Activated naive CD4-positive, alpha-beta T cell treated with anti-CD3 and anti-CD28 coated beads, Interleukin-2, amount 10 ng/mL, durations not matched to agents 7 days and 5 days (primary cell): ENCODE results near the gene RPRD2.
"Not testable (repeated sequence)": the region's sequence is repeated elsewhere in the genome, so short reads cannot be mapped to it uniquely, and the experiment has no call there.

Experiments used
- CTCF ChIA-PET: fragments of 350-600 bp; sonication (Branson Sonifier 250); formaldehyde crosslinking; loops from one replicate; lab custom pipeline; 2021; ENCODE audit warnings: antibody characterized with exemption; lab: Charles Lee
- DNase-seq: peaks from one replicate; pipeline ENCODE4 v3.0.0-alpha.2; 2020
- H3K27ac Mint-ChIP-seq: one replicate; pipeline ENCODE4 v1.8.0; 2021; ENCODE audit warnings: mild to moderate bottlenecking, moderate library complexity, mixed read lengths
- H3K27me3 Mint-ChIP-seq: one replicate; pipeline ENCODE4 v1.8.0; 2021; ENCODE audit warnings: mild to moderate bottlenecking, mixed read lengths
- H3K36me3 Mint-ChIP-seq: one replicate; pipeline ENCODE4 v1.8.0; 2021; ENCODE audit warnings: mixed read lengths
- H3K4me1 Mint-ChIP-seq: one replicate; pipeline ENCODE4 v1.8.0; 2021; ENCODE audit warnings: mixed read lengths
- H3K4me3 Mint-ChIP-seq: one replicate; pipeline ENCODE4 v1.8.0; 2021; ENCODE audit warnings: mild to moderate bottlenecking, moderate library complexity, mixed read lengths
- H3K9me3 Mint-ChIP-seq: one replicate; pipeline ENCODE4 v1.8.0; 2021; ENCODE audit warnings: mixed read lengths

RPRD2 gene

DNA sequence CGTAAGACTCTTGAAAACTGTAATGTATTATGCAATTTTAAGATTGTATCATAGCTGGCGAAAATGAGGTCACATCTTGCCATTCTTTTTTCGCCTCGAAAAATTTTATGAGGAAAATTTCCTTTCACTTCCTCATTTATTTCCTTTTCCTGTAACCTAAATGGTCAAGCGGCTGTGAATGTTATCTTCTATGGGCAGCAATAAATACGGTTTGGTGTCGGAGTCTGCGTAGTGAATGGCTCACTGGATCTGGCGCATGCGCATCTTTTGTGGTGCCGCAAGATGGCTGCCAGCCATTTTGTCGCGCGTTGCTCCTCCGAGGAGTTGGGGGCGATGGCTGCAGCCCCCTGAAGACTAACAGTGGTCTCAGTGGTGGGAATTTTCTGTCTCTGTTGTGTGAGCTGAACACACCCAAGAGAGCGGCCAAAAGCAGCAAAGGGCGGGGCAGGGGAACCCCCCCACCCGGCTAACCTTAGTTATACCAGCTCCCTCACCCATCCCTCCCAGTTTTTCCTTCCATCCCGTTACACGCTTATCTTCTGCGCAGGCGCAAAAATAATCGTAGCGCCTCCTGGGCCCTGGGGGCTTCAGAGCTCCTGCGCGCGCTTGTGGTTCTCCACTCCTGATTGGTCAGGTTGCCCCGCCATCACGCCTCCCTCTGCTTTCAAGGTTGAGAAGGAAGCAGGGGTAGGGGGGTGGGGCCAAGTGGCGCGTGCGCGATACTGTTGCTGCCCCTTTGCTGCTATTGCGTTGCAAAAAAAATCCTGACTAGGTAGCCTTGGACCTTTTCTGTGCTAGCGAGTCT is at the start of gene RPRD2:
Gene RPRD2 (plus strand): TSS at position 722 of the 805 bp plus-strand sequence. CDS start 568 bp downstream, outside the sequence.
- H3K9me3 Mint-ChIP-seq: no peaks in the 10 kb centered on the region
- peaks cover 23% of the 10 kb centered on the region for H3K36me3 Mint-ChIP-seq
- peaks cover 33% of the 10 kb centered on the region for H3K4me1 Mint-ChIP-seq
- DNase-seq: peak; percentile 100
- CTCF ChIA-PET: interaction anchor here (0.5 to 1.3 kb wide), 3 partner anchors 108 to 721 kb away, joined by 3 to 4 read pairs (median 3); no protein-coding TSS in a partner anchor
- H3K27ac Mint-ChIP-seq: peak within 1 kb of the TSS; percentile 95
- peak within 1 kb of the TSS; percentile 92 for H3K4me3 Mint-ChIP-seq
- no peaks in the 10 kb centered on the region for H3K27me3 Mint-ChIP-seq

DNA sequence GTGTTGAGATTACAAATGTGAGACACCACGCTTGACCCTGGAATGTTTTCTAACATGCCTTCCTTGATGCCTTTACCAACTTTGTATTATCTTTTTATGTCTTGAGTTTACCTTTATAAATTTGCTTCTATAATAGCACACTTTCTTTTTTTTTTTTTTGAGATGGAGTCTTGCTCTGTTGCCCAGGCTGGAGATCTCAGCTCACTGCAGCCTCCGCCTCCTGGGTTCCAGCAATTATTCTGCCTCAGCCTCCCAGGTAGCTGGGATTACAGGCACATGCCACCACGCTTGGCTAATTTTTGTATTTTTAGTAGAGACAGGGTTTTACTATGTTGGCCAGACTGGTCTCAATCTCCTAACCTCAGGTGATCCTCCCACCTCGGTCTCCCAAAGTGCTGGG is 49.3 kb upstream of the RPRD2 start:
- CTCF ChIA-PET, H3K27ac Mint-ChIP-seq, H3K36me3 Mint-ChIP-seq, DNase-seq, H3K4me1 Mint-ChIP-seq, H3K9me3 Mint-ChIP-seq, H3K4me3 Mint-ChIP-seq, H3K27me3 Mint-ChIP-seq: not testable (repeated sequence)

- CTCF ChIA-PET: no interaction called here
- H3K4me3 Mint-ChIP-seq: peak overlapping the region; percentile 98
- H3K9me3 Mint-ChIP-seq: no peaks in the 10 kb centered on the region
- peaks cover 27% of the 10 kb centered on the region for H3K4me1 Mint-ChIP-seq
- H3K27me3 Mint-ChIP-seq: peaks cover 3% of the 10 kb centered on the region
- DNase-seq: no peak
- peaks cover 22% of the 10 kb centered on the region for H3K36me3 Mint-ChIP-seq
- H3K27ac Mint-ChIP-seq: peak overlapping the region; percentile 97
These were observed 43.3 kb upstream of the RPRD2 start for GRCh38 chr1:150320667-150320978.

GRCh38 chr1:150321826-150322166 is 42.2 kb upstream of the RPRD2 start:
- H3K27me3 Mint-ChIP-seq: peaks cover under 1% of the 10 kb centered on the region
- CTCF ChIA-PET: no interaction called here
- H3K9me3 Mint-ChIP-seq: no peaks in the 10 kb centered on the region
- H3K36me3 Mint-ChIP-seq: peaks cover 31% of the 10 kb centered on the region
- peak overlapping the region; percentile 97 for H3K27ac Mint-ChIP-seq
- H3K4me1 Mint-ChIP-seq: peaks cover 29% of the 10 kb centered on the region
- peak overlapping the region; percentile 98 for H3K4me3 Mint-ChIP-seq
- no peak for DNase-seq

GRCh38 chr1:150322310-150322709 is 41.6 kb upstream of the RPRD2 start:
- DNase-seq: no peak
- H3K36me3 Mint-ChIP-seq: peaks cover 33% of the 10 kb centered on the region
- H3K9me3 Mint-ChIP-seq: no peaks in the 10 kb centered on the region
- H3K27ac Mint-ChIP-seq: peak overlapping the region; percentile 97
- CTCF ChIA-PET: interaction anchor here (0.8 kb wide), 1 partner anchor 67 kb away, joined by 3 read pairs; no protein-coding TSS in a partner anchor
- H3K4me1 Mint-ChIP-seq: peaks cover 29% of the 10 kb centered on the region
- H3K4me3 Mint-ChIP-seq: peak overlapping the region; percentile 98
- no peaks in the 10 kb centered on the region for H3K27me3 Mint-ChIP-seq

- H3K27ac Mint-ChIP-seq: no peak overlapping the region
- CTCF ChIA-PET: no interaction called here
- peaks cover 48% of the 10 kb centered on the region for H3K36me3 Mint-ChIP-seq
- H3K27me3 Mint-ChIP-seq: no peaks in the 10 kb centered on the region
- H3K4me3 Mint-ChIP-seq: no peak overlapping the region
- no peaks in the 10 kb centered on the region for H3K4me1 Mint-ChIP-seq
- H3K9me3 Mint-ChIP-seq: no peaks in the 10 kb centered on the region
- DNase-seq: no peak
These were observed 31.2 kb upstream of the RPRD2 start for GRCh38 chr1:150332651-150333290.

- Mint-ChIP-seq H3K36me3 (peaks cover 57% of the 10 kb centered on the region), H3K27me3 (no peaks in the 10 kb centered on the region), H3K9me3 (no peaks in the 10 kb centered on the region), H3K27ac (no peak overlapping the region), H3K4me3 (no peak overlapping the region), H3K4me1 (no peaks in the 10 kb centered on the region)
- CTCF ChIA-PET: no interaction called here
- DNase-seq: no peak
These were observed 17.6 kb upstream of the RPRD2 start for GRCh38 chr1:150346316-150346715.

DNA sequence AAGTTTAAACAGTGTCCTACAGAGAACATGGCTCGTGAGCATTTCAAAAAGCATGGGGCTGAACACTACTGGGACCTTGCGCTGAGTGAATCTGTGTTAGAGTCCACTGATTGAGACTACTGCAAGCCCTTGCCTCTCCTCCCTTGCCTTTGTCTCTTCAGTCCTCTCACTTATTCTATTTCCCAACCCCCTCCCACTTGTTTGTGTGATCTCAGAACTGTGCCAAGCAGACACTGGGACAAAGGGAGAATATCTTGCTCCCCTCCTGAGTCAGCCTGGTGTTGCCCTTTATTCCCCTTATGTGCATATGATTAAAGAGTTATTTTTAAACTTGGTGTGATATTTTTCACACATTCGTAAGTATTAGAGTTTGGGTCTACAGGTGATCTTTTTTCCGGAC is 11.1 kb upstream of the RPRD2 start:
- Mint-ChIP-seq H3K4me1 (no peaks in the 10 kb centered on the region), H3K4me3 (no peak overlapping the region), H3K27ac (no peak overlapping the region), H3K27me3 (no peaks in the 10 kb centered on the region), H3K36me3 (peaks cover 39% of the 10 kb centered on the region), H3K9me3 (no peaks in the 10 kb centered on the region)
- DNase-seq: no peak
- CTCF ChIA-PET: no interaction called here

DNA sequence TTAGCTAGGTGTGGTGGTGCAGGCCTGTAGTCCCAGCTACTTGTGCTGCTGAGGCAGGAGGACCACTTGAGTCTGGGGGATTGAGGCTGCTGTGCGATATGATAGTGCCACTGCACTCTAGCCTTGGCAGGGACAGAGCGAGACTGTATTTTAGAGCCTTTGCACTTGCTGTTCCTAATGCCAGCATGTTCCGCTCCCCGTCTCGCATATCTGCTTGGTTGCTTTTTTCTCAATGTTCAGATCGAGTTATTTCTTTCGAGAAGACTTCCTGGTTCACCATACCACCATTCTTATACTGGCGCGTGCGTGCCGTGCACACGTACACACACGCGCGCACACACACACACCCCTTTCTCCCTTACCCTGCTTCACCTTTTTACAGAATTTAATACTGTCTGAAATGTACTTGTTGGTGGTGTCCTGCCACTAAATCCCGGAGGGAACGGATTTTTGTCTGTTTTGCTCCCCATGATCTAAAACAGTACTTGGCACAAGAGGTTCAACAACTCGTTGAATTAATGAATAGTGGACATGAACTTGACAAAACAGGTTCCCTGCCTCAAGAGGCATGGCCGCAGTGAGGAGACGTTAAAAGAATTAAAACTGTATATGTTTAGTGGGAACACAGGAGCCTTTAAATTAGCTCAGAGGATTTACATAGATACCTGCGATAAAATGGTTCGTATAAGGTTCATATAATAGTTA is 1.1 kb upstream of the RPRD2 start:
- peaks cover 31% of the 10 kb centered on the region for H3K4me1 Mint-ChIP-seq
- H3K27me3 Mint-ChIP-seq: no peaks in the 10 kb centered on the region
- DNase-seq: peak; percentile 23
- H3K27ac Mint-ChIP-seq: peak overlapping the region; percentile 95
- CTCF ChIA-PET: interaction anchor here (0.6 kb wide), 1 partner anchor 722 kb away, joined by 3 read pairs; no protein-coding TSS in a partner anchor
- no peaks in the 10 kb centered on the region for H3K9me3 Mint-ChIP-seq
- H3K36me3 Mint-ChIP-seq: peaks cover 24% of the 10 kb centered on the region
- H3K4me3 Mint-ChIP-seq: peak overlapping the region; percentile 92

DNA sequence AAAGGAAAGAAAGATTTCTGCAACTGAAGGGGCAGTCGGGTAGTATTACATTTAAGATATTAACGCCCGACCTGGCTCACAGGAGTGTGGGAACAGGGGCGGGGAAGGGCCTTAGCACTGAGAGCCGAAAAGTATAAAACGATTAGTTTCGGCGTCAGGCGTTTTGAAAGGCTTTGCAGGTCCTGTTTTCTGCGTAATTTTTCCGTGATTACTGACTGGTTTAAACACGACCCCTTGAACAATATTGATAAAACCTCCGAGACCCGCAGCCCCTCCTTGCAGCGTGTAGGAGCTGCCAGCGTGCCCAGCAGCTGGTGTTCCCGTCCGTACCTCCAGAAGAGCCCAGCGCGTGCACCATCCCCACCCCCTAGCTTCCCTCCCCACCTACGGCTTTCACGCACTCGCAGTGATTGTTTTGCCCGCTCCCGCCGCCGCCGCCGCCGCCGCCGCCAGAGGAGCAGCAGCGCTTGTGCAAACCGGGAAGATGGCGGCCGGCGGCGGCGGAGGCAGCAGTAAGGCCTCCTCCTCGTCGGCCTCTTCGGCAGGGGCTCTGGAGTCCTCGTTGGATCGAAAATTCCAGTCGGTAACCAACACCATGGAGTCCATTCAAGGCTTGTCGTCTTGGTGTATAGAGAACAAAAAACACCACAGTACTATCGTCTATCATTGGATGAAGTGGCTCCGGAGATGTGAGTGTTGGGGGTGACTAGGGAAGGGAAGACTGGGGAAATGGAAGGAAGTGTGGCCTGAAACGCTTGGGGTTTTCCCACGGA is 470 bp downstream of the RPRD2 start:
- peak overlapping the region; percentile 95 for H3K27ac Mint-ChIP-seq
- DNase-seq: peak; percentile 86
- H3K4me3 Mint-ChIP-seq: peak overlapping the region; percentile 92
- H3K27me3 Mint-ChIP-seq: no peaks in the 10 kb centered on the region
- H3K36me3 Mint-ChIP-seq: peaks cover 25% of the 10 kb centered on the region
- H3K4me1 Mint-ChIP-seq: peaks cover 39% of the 10 kb centered on the region
- no peaks in the 10 kb centered on the region for H3K9me3 Mint-ChIP-seq
- CTCF ChIA-PET: interaction anchor here (0.5 to 1.3 kb wide), 2 partner anchors 109 to 252 kb away, joined by 3 to 4 read pairs; no protein-coding TSS in a partner anchor

DNA sequence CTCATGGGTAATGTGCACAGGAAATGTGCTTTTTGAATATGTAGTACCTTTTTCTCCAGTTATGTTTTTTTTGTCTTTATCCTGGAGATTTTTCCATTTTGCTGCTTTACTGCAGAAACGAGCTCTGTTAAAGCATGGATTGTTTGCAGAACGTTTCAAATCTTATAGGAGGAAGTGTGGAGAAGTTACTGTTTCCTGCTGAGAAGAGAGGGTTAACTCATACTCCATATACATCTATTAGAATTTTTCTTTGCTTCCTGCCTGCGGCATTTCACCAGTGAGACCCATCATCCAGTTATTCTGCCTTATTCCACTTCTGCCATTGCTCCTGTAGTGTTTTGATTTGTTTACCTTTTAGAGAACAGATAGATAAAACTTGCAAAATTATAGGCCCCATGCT is 2.0 kb downstream of the RPRD2 start:
- H3K27ac Mint-ChIP-seq: peak overlapping the region; percentile 95
- H3K36me3 Mint-ChIP-seq: peaks cover 27% of the 10 kb centered on the region
- H3K4me1 Mint-ChIP-seq: peaks cover 47% of the 10 kb centered on the region
- H3K27me3 Mint-ChIP-seq: no peaks in the 10 kb centered on the region
- CTCF ChIA-PET: no interaction called here
- peak overlapping the region; percentile 92 for H3K4me3 Mint-ChIP-seq
- no peak for DNase-seq
- no peaks in the 10 kb centered on the region for H3K9me3 Mint-ChIP-seq

DNA sequence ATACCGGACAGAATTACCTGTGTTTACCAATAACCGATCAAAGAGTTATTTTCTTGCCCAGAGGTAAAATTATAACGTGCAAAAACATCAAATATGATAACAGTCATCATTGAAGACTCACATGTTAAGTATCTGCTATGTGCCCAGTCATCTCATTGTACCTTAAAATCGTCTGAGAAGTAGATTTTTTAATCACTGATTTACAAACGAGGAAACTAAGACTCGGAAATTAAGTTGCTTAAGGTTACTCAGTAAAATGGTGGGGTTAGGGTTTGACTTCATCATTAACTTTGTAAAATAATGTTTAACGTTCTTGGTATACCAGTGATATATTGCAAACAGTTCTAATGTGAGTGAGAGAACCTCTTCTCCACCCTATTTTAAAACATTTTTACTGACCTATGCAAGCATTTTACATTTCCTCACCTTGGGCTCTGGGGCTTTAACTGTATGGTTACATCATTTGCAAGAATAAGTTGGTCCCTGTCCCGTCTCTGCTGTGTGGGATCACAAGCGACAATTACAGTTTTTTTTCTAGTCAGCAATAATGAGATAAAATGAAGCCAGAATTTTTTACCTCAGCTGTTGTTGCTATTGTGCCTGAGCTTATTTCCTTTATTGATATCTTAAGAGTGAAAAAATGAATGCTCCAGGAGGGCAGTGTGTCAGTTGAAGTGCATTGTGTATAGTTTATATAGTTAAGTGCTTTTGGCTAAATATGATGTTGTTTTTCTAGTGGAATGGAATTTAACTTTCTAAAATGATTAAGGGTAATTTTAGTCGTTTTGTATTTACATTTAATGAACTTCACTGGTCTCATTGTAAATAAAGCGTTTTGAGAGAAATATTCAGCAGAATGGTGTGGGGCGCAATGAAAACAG is 2.7 kb downstream of the RPRD2 start:
- CTCF ChIA-PET: no interaction called here
- H3K4me3 Mint-ChIP-seq: peak overlapping the region; percentile 92

DNA sequence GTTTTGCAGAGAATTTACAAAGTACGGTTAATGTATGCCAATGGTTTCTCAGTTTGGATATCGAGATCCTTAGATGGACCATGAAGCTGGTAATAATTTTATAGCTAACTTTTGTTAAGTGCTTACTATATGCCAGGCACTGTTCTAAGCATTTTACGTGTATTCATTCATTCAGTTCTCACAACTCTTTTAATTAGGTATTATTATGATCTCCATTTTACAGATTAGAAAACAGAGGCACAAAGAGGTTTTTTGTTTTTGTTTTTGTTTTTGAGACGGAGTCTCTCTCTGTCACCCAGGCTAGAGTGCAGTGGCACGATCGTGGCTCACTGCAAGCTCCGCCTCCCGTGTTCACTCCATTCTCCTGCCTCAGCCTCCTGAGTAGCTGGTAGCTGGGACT is 7.2 kb downstream of the RPRD2 start:
- Mint-ChIP-seq H3K9me3 (no peaks in the 10 kb centered on the region), H3K36me3 (peaks cover 28% of the 10 kb centered on the region), H3K27me3 (no peaks in the 10 kb centered on the region), H3K4me1 (peaks cover 57% of the 10 kb centered on the region), H3K4me3 (no peak overlapping the region), H3K27ac (no peak overlapping the region)
- CTCF ChIA-PET: no interaction called here
- no peak for DNase-seq

More for the DNA sequence above, 2.7 kb downstream of the RPRD2 start:
- no peaks in the 10 kb centered on the region for H3K9me3 Mint-ChIP-seq
- H3K36me3 Mint-ChIP-seq: peaks cover 29% of the 10 kb centered on the region
- H3K4me1 Mint-ChIP-seq: peaks cover 50% of the 10 kb centered on the region
- no peaks in the 10 kb centered on the region for H3K27me3 Mint-ChIP-seq
- H3K27ac Mint-ChIP-seq: peak overlapping the region; percentile 95
- DNase-seq: no peak
